ENCODE measurements around the gene PITHD1.
"Not testable (repeated sequence)": the region's sequence is repeated elsewhere in the genome, so short reads cannot be mapped to it uniquely, and the experiment has no call there.

PITHD1 gene

GRCh38 chr1:23777979-23778814 lies at the start of gene PITHD1:
Gene PITHD1 (plus strand): TSS chr1:23778418. CDS start chr1:23778516, 98 bp downstream.
- H3K9ac ChIP-seq (ENCODE audit: insufficient read length) = peak within 1 kb of the TSS; percentile 94
- H3K36me3 ChIP-seq (ENCODE audit: insufficient read depth, low read length) = peaks cover 32% of the 10 kb centered on the region
- no peak for DNase-seq (ENCODE audit: low read depth, low spot score)
- TF ChIP-seq FOXP2 (optimal IDR thresholded peaks at IDR 0.05; ENCODE audit: control extremely low read depth, extremely low read length, insufficient read depth) = peak; percentile 32
- TF ChIP-seq EZH2 (IDR thresholded peaks at IDR 0.05) = no peak
- peak; percentile 94 for TF ChIP-seq POLR2AphosphoS5 (IDR thresholded peaks at IDR 0.05; ENCODE audit: borderline replicate concordance, low read depth, low read length)
- H3K9me3 ChIP-seq (ENCODE audit: low read depth, low read length) = no peaks in the 10 kb centered on the region
- peak within 1 kb of the TSS; percentile 82 for H3K27ac ChIP-seq
- H3K4me3 ChIP-seq = peak within 1 kb of the TSS; percentile 100

DNA sequence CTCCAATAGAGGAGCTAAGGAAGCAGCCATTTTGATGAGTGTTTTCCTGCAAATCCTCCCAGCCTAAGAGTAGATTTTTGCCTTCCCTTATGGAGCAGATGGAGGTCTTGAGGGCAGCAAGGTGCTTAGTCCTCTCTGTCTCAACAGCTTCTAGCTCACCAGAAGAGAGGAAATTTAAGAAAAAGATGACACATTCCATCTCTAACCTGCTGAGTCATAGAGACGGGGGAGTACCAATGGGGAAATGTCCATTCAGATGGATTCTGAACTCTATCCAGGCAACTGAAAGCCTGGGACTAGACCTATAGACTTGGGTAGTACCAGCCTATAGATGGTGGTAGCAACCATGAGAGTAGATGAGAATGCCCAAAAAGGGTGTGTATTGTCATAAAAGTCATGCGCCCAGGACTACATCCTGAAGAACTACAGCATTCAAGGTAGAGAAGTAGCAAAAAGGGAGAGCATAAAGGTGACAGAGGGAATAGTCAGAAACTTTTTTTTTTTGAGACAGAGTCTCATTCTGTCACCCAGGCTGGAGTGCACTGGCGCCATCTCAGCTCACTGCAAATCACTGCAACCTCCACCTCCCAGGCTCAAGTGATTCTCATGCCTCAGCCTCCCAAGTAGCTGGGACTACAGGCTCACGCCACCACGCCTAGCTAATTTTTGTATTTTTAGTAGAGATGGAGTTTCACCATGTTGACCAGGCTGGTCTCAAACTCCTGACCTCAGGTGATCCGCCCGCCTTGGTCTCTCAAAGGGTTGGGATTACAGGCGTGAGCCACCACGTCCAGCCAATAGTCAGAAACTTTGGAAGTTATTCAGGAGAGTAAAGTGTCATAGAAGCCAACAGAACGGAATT lies 45.6 kb upstream of the PITHD1 start:
- Histone ChIP-seq H3K4me3 (no peak overlapping the region), H3K36me3 (ENCODE audit: insufficient read depth, low read length) (no peaks in the 10 kb centered on the region), H3K9ac (ENCODE audit: insufficient read length) (no peak overlapping the region), H3K9me3 (ENCODE audit: low read depth, low read length) (no peaks in the 10 kb centered on the region), H3K27ac (no peak overlapping the region)
- no peak for TF ChIP-seq EZH2 (IDR thresholded peaks at IDR 0.05)
- no peak for TF ChIP-seq POLR2AphosphoS5 (IDR thresholded peaks at IDR 0.05; ENCODE audit: borderline replicate concordance, low read depth, low read length)
- no peak for TF ChIP-seq FOXP2 (optimal IDR thresholded peaks at IDR 0.05; ENCODE audit: control extremely low read depth, extremely low read length, insufficient read depth)
- no peak for DNase-seq (ENCODE audit: low read depth, low spot score)

- not testable (repeated sequence) for DNase-seq (ENCODE audit: low read depth, low spot score); H3K27ac ChIP-seq; H3K9ac ChIP-seq (ENCODE audit: insufficient read length); H3K4me3 ChIP-seq; H3K9me3 ChIP-seq (ENCODE audit: low read depth, low read length); H3K36me3 ChIP-seq (ENCODE audit: insufficient read depth, low read length)
These were observed 44.9 kb upstream of the PITHD1 start for GRCh38 chr1:23733281-23733680.

- no peaks in the 10 kb centered on the region for H3K36me3 ChIP-seq (ENCODE audit: insufficient read depth, low read length)
- TF ChIP-seq EZH2 (IDR thresholded peaks at IDR 0.05) (no peak), FOXP2 (optimal IDR thresholded peaks at IDR 0.05; ENCODE audit: control extremely low read depth, extremely low read length, insufficient read depth) (no peak), POLR2AphosphoS5 (IDR thresholded peaks at IDR 0.05; ENCODE audit: borderline replicate concordance, low read depth, low read length) (no peak)
- no peak overlapping the region for H3K27ac ChIP-seq
- no peak overlapping the region for H3K9ac ChIP-seq (ENCODE audit: insufficient read length)
- no peaks in the 10 kb centered on the region for H3K9me3 ChIP-seq (ENCODE audit: low read depth, low read length)
- DNase-seq (ENCODE audit: low read depth, low spot score) = no peak
- H3K4me3 ChIP-seq = no peak overlapping the region
These were observed 41.6 kb upstream of the PITHD1 start for GRCh38 chr1:23736437-23737134.

DNA sequence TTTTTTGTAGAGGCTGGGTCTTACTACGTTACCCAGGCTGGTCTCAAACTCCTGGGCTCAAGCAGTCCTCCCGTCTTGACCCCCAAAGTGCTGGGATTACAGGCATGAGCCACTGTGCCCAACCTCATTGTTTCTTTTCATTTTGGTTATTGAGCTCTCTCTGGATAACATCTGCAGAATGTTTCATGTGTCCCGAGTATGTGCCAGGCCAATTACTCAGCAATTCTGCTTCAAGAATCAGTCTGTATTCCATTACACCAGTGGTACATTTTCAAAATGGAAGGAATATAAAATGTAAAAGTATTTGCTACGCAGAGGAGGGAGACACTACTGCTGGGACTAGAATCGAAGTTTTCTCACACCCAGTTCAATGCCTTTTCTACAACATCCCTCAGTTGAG lies 36.6 kb upstream of the PITHD1 start:
- no peak for DNase-seq (ENCODE audit: low read depth, low spot score)
- no peak overlapping the region for H3K27ac ChIP-seq
- no peak overlapping the region for H3K4me3 ChIP-seq
- TF ChIP-seq POLR2AphosphoS5 (IDR thresholded peaks at IDR 0.05; ENCODE audit: borderline replicate concordance, low read depth, low read length) = no peak
- TF ChIP-seq EZH2 (IDR thresholded peaks at IDR 0.05) = no peak
- no peak for TF ChIP-seq FOXP2 (optimal IDR thresholded peaks at IDR 0.05; ENCODE audit: control extremely low read depth, extremely low read length, insufficient read depth)
- peaks cover 6% of the 10 kb centered on the region for H3K36me3 ChIP-seq (ENCODE audit: insufficient read depth, low read length)
- H3K9ac ChIP-seq (ENCODE audit: insufficient read length) = no peak overlapping the region
- no peaks in the 10 kb centered on the region for H3K9me3 ChIP-seq (ENCODE audit: low read depth, low read length)

DNA sequence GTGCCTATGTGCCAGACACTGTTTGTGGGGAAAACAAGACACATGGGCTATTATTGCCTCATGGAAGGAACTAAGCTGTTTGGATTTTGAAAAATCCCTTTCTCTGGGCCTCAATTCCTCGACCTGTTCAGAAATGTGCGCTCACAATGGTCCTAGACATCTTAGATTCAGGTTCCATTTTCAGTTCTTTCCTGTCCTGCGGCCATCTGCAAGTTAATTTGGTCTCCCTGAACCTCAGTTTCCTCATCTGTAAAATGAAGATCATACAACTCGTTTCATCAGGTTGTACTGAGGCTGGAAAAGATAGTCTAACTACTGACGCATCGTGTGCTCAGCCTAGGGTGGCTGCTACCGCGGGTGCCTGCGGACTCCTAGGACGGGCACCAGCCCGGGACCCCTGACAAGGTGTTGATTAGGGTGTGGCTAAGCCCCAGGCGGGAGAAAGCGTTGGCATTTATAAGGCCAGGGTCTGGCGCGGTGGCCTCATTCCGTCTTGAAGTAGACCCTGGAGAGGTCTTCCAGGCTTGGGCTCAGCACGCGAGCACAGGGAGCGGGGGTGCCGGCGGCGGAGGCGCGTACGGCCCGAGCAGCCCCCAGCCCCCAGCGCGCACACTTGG lies 35.4 kb upstream of the PITHD1 start:
- H3K27ac ChIP-seq = peak overlapping the region; percentile 55
- no peak for DNase-seq (ENCODE audit: low read depth, low spot score)
- peaks cover 13% of the 10 kb centered on the region for H3K36me3 ChIP-seq (ENCODE audit: insufficient read depth, low read length)
- TF ChIP-seq POLR2AphosphoS5 (IDR thresholded peaks at IDR 0.05; ENCODE audit: borderline replicate concordance, low read depth, low read length) = no peak
- no peak for TF ChIP-seq FOXP2 (optimal IDR thresholded peaks at IDR 0.05; ENCODE audit: control extremely low read depth, extremely low read length, insufficient read depth)
- no peak for TF ChIP-seq EZH2 (IDR thresholded peaks at IDR 0.05)
- H3K4me3 ChIP-seq = peak overlapping the region; percentile 78
- H3K9me3 ChIP-seq (ENCODE audit: low read depth, low read length) = no peaks in the 10 kb centered on the region
- H3K9ac ChIP-seq (ENCODE audit: insufficient read length) = peak overlapping the region; percentile 85

DNA sequence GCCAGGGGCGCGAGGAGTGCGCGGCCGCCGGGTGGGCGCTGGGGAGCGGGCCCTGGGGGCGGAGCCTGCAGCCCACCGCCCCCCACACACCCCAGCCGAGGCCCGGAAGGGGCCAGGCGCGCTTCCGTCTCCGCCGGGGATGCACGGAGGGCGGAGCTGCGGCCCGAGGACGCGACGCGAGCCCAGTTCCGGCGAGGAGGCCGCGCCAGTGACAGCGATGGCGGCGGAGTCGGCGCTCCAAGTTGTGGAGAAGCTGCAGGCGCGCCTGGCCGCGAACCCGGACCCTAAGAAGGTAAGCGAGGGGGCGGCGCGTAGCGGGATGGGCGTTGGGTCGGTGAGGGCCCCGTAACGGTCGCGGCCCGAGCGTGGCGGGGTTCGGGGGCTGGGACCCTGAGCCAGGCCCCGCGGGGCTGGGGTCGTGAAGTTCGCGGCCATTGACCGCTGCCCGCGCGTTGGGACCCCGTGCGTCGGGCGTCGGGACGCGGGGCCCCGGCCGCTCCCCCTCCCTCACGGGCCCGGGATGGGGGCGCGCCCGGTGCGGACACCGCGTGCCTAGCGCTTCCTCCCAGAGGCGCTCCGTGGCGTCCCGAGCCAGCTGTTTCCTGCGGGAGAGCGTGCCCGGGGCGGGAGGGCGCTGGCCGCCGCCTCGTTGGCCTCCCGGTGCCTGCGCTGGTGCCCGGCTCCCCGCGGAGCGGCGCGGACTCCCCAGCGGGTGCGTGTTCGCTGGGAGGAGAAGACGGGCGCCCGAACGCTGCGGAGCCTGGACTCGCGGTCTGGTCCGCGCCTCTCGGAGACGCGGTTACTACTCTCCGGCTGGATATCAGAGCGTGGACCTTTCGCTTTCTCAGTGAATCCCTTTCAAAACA lies 34.7 kb upstream of the PITHD1 start, which contains the start of gene ELOA:
Gene ELOA, plus strand, starts transcription at position 185 of the 866 bp plus-strand sequence. Its CDS starts 33 bp downstream, at position 218.
- Histone ChIP-seq H3K9ac (ENCODE audit: insufficient read length) (peak within 1 kb of the TSS; percentile 85), H3K4me3 (peak within 1 kb of the TSS; percentile 78), H3K27ac (peak within 1 kb of the TSS; percentile 55), H3K36me3 (ENCODE audit: insufficient read depth, low read length) (peaks cover 13% of the 10 kb centered on the region), H3K9me3 (ENCODE audit: low read depth, low read length) (no peaks in the 10 kb centered on the region)
- no peak for DNase-seq (ENCODE audit: low read depth, low spot score)
- TF ChIP-seq EZH2 (IDR thresholded peaks at IDR 0.05) (no peak), POLR2AphosphoS5 (IDR thresholded peaks at IDR 0.05; ENCODE audit: borderline replicate concordance, low read depth, low read length) (peak; percentile 96), FOXP2 (optimal IDR thresholded peaks at IDR 0.05; ENCODE audit: control extremely low read depth, extremely low read length, insufficient read depth) (peak; percentile 42)
